CD4-positive, alpha-beta memory T cell (primary cell): Measurements from ENCODE around the gene RXRG. TPM values are rescaled to one million over a fixed set of nuclear protein-coding genes. Genes with fewer than 3 reads are reported as not detected.
A peak's percentile ranks its signal among the peaks of the same experiment; 100 is the strongest.

Experiments used
- CTCF ChIA-PET: fragments of 350-600 bp; sonication (Branson Sonifier 250); formaldehyde crosslinking; loops from one replicate; lab custom pipeline; 2021; ENCODE audit warnings: inconsistent platforms; ENCODE audit not compliant: partially characterized antibody; lab: Charles Lee
- POLR2A ChIA-PET: fragments of 350-600 bp; sonication (Branson Sonifier 250); formaldehyde crosslinking; loops from one replicate; lab custom pipeline; 2021; ENCODE audit not compliant: partially characterized antibody; lab: Charles Lee
- DNase-seq, 5 donors: peaks; one replicate each; pipeline versions ENCODE4 v3.0.0 to v3.0.0-alpha.2; 2020 to 2022; ENCODE audit warnings: mixed read lengths in 1 of 5
- H3K27ac ChIP-seq: one replicate; pipeline ENCODE4 v1.7.0; 2013; ENCODE audit warnings: low read depth, low read length
- H3K27me3 ChIP-seq: 2 replicates; pipeline ENCODE4 v1.7.0; 2013; ENCODE audit warnings: mild to moderate bottlenecking, low read length, moderate library complexity; ENCODE audit not compliant: insufficient read depth
- H3K36me3 ChIP-seq: 2 replicates; pipeline ENCODE4 v1.7.0; 2013; ENCODE audit warnings: mild to moderate bottlenecking, low read length, moderate library complexity; ENCODE audit not compliant: insufficient read depth
- H3K4me1 ChIP-seq: 2 replicates; pipeline ENCODE4 v1.7.0; 2013; ENCODE audit warnings: mild to moderate bottlenecking, low read length, moderate library complexity; ENCODE audit not compliant: insufficient read depth
- H3K4me3 ChIP-seq, 2 donors: one replicate each; pipeline ENCODE4 v1.7.0; 2013; ENCODE audit warnings: low read length in 2 of 2, mild to moderate bottlenecking in 1 of 2
- H3K9me3 ChIP-seq, 2 donors: one replicate each; pipeline ENCODE4 v1.7.0; 2013; ENCODE audit warnings: low read length in 2 of 2, control low read depth in 1 of 2; ENCODE audit not compliant: control insufficient read depth in 1 of 2
- H3K27ac Mint-ChIP-seq, 7 donors: one replicate each; pipeline ENCODE4 v1.8.0; 2020 to 2021; ENCODE audit warnings: mixed read lengths in 7 of 7, mild to moderate bottlenecking in 6 of 7, inconsistent platforms in 3 of 7, moderate library complexity in 3 of 7
- H3K27me3 Mint-ChIP-seq, 2 donors: one replicate each; pipeline ENCODE4 v1.8.0; 2020 to 2021; ENCODE audit warnings: mixed read lengths in 2 of 2
- H3K36me3 Mint-ChIP-seq, 2 donors: one replicate each; pipeline ENCODE4 v1.8.0; 2020 to 2021; ENCODE audit warnings: mixed read lengths in 2 of 2, inconsistent platforms in 1 of 2, mild to moderate bottlenecking in 1 of 2
- H3K4me1 Mint-ChIP-seq, 4 donors: one replicate each; pipeline ENCODE4 v1.8.0; 2020 to 2021; ENCODE audit warnings: mixed read lengths in 4 of 4, mild to moderate bottlenecking in 1 of 4
- H3K4me3 Mint-ChIP-seq, 8 donors: one replicate each; pipeline ENCODE4 v1.8.0; 2020 to 2021; ENCODE audit warnings: mixed read lengths in 8 of 8, mild to moderate bottlenecking in 7 of 8, moderate library complexity in 6 of 8, inconsistent platforms in 3 of 8
- H3K9me3 Mint-ChIP-seq, 8 donors: one replicate each; pipeline ENCODE4 v1.8.0; 2020 to 2021; ENCODE audit warnings: mixed read lengths in 8 of 8, mild to moderate bottlenecking in 5 of 8, inconsistent platforms in 3 of 8, moderate library complexity in 1 of 8
- intact Hi-C: fragments of 100-400 bp; cut with micrococcal nuclease; formaldehyde crosslinking; loops from one replicate; pipeline ENCODE4 v1.15.1; 2023
- polyA plus RNA-seq, 2 donors: library from polyadenylated mRNA; unstranded; fragments of 300-500 nt; fragmentation: Illumina TruSeq; gene quantifications; one replicate each; pipeline ENCODE4 v1.2.3, GENCODE V29; 2021
- total RNA-seq, 2 experiments: library from RNA; stranded (reverse); gene quantifications; one replicate each; pipeline ENCODE4 v1.2.3, GENCODE V29; 2021

Gene RXRG
- total and polyA plus RNA-seq, 4 experiments from 2014 or later, result not detected

DNA sequence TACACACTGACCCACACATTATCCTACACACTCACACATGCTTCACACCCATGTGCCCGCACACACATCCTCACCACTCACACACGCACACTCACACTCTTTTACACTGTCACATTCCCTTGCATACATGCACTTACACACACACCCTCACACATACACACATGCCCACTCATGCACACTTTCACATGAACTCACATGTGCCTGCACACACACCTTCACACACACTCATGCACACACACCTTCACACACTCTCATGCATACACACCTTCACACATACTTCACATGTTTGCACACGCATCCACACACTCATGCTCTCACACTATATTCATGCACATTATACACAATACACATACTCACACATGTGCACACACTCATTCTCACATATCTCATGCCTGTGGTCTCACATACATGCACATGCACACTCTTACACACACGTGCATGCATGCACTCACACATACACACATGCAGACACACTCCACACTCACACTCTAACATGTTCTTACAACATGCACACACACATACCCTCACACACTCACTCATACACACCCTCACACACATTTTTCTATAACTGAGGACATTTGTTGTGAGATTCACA, 42.3 kb downstream of the RXRG start:
- no peak overlapping the region for H3K27ac Mint-ChIP-seq
- Histone ChIP-seq H3K9me3 (no peaks in the 10 kb centered on the region), H3K36me3 (no peaks in the 10 kb centered on the region), H3K4me3 (no peak overlapping the region), H3K27me3 (no peaks in the 10 kb centered on the region), H3K4me1 (peaks cover 5% of the 10 kb centered on the region), H3K27ac (no peak overlapping the region)
- peaks cover 12 to 18% of the 10 kb centered on the region in 2 donors for H3K27me3 Mint-ChIP-seq
- intact Hi-C loops, result no loop called here
- DNase-seq, result no peak
- no peaks in the 10 kb centered on the region for H3K9me3 Mint-ChIP-seq
- CTCF ChIA-PET, result interaction anchor here (1.1 to 3.3 kb wide), 5 partner anchors 9 to 190 kb away, joined by 3 to 21 read pairs (median 7); no protein-coding TSS in a partner anchor
- H3K4me3 Mint-ChIP-seq, result no peak overlapping the region
- POLR2A ChIA-PET, result no interaction called here
- H3K36me3 Mint-ChIP-seq, result no peaks in the 10 kb centered on the region
- H3K4me1 Mint-ChIP-seq, result peaks cover 6 to 9% (median 7%) of the 10 kb centered on the region in 4 donors

DNA sequence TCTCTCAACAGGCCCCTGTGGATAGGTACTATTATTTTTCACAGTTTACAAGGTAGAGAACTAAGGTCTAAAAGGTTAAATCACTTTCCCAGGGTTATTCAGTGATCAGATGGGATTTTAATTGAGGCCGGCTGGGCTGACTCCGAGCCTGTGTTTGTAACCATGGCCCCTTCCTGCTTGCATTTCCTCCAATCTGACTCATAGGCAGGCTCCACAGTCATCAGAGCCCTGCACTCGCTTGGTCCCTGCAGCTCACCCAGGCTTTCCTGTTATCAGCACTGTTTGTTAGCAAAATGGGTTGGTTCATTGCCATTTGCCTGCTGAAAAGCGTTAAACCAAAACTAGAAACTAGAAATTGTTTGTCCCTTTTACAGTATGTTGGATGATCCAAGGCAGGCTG, 47.0 kb downstream of the RXRG start:
- H3K4me3 Mint-ChIP-seq, result peak overlapping the region in 1 of 8 donors; percentile 4
- intact Hi-C loops, result no loop called here
- Histone ChIP-seq H3K9me3 (no peaks in the 10 kb centered on the region), H3K27ac (no peak overlapping the region), H3K27me3 (peaks cover 8% of the 10 kb centered on the region), H3K36me3 (no peaks in the 10 kb centered on the region), H3K4me3 (no peak overlapping the region), H3K4me1 (peaks cover 18% of the 10 kb centered on the region)
- no peak overlapping the region for H3K27ac Mint-ChIP-seq
- ChIA-PET POLR2A (interaction anchor here (1.9 kb wide), 1 partner anchor 194 kb away, joined by 7 read pairs; no protein-coding TSS in a partner anchor), CTCF (interaction anchor here (1.0 to 6.6 kb wide), 5 partner anchors 29 to 527 kb away, joined by 3 to 275 read pairs (median 5); no protein-coding TSS in a partner anchor)
- H3K9me3 Mint-ChIP-seq, result peaks cover 0 to 4% (median 0%) of the 10 kb centered on the region in 8 donors
- peaks cover 13 to 25% (median 16%) of the 10 kb centered on the region in 4 donors for H3K4me1 Mint-ChIP-seq
- peaks cover 20 to 25% of the 10 kb centered on the region in 2 donors for H3K27me3 Mint-ChIP-seq
- peaks cover 0 to 2% of the 10 kb centered on the region in 2 donors for H3K36me3 Mint-ChIP-seq
- DNase-seq, result peak in 2 of 5 donors; percentile 4 to 11

DNA sequence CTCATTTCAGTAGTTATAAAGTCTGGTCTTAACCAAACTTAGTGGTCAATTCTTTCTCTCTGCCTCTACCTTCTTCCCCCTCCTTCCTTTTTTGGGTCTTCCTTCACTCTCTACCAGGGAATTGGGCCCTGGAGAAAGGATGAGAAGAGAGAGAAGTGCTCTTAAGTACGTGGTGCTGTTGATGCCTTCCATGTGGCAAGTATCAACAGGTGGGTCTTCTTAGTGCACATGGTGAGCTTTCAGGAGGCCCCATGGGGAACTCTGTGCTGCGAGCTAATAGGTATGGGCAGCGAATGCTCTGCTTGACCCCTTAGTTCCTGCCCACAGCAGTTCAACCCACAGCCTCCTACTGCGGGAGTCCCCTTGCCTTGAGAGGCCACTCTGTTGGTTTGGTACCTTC, 49.0 kb downstream of the RXRG start:
- ChIA-PET CTCF (interaction anchor here (0.5 to 6.6 kb wide), 5 partner anchors 13 to 306 kb away, joined by 3 to 275 read pairs (median 5); no protein-coding TSS in a partner anchor), POLR2A (no interaction called here)
- intact Hi-C loops, result no loop called here
- Histone ChIP-seq H3K9me3 (no peaks in the 10 kb centered on the region), H3K4me1 (peaks cover 26% of the 10 kb centered on the region), H3K36me3 (no peaks in the 10 kb centered on the region), H3K27me3 (peaks cover 20% of the 10 kb centered on the region), H3K27ac (no peak overlapping the region), H3K4me3 (no peak overlapping the region)
- Mint-ChIP-seq H3K27ac (no peak overlapping the region), H3K4me1 (peaks cover 17 to 30% (median 24%) of the 10 kb centered on the region in 4 donors), H3K4me3 (no peak overlapping the region), H3K27me3 (peaks cover 27 to 36% of the 10 kb centered on the region in 2 donors), H3K36me3 (peaks cover 0 to 2% of the 10 kb centered on the region in 2 donors), H3K9me3 (peaks cover 0 to 4% (median 0%) of the 10 kb centered on the region in 8 donors)
- DNase-seq, result no peak

DNA sequence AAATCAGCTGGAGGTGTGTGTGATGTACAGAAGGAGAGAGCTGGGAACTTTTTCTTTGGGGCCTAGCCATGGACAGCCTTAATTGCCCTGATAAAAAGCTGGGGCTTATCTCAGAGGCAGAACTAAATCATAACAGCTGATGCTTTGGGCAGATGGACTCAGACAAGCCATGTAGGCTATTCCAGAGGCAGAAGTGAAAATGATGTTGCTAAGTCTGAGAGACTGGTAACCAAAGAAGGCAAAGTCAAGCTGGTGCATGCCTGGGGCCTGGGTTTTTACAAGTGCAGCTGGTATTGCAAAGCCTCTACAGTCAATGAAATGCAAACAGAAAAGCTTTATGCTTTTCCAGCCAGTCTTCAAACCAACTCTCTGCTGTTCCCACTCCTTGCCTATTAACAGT, 49.4 kb downstream of the RXRG start:
- intact Hi-C loops, result no loop called here
- H3K36me3 ChIP-seq, result no peaks in the 10 kb centered on the region
- H3K4me1 Mint-ChIP-seq, result peaks cover 17 to 30% (median 24%) of the 10 kb centered on the region in 4 donors
- peaks cover 26% of the 10 kb centered on the region for H3K4me1 ChIP-seq
- ChIA-PET CTCF (interaction anchor here (0.5 to 6.6 kb wide), 5 partner anchors 13 to 307 kb away, joined by 3 to 275 read pairs (median 5); no protein-coding TSS in a partner anchor), POLR2A (no interaction called here)
- H3K27me3 ChIP-seq, result peaks cover 24% of the 10 kb centered on the region
- H3K27ac ChIP-seq, result no peak overlapping the region
- peak overlapping the region in 1 of 7 donors; percentile 75 for H3K27ac Mint-ChIP-seq
- DNase-seq, result no peak
- no peaks in the 10 kb centered on the region for H3K9me3 ChIP-seq
- H3K4me3 Mint-ChIP-seq, result no peak overlapping the region
- peaks cover 0 to 4% (median 0%) of the 10 kb centered on the region in 8 donors for H3K9me3 Mint-ChIP-seq
- H3K4me3 ChIP-seq, result no peak overlapping the region
- H3K27me3 Mint-ChIP-seq, result peaks cover 29 to 40% of the 10 kb centered on the region in 2 donors
- peaks cover 0 to 2% of the 10 kb centered on the region in 2 donors for H3K36me3 Mint-ChIP-seq

- ChIA-PET POLR2A (interaction anchor here (0.6 to 2.9 kb wide), 8 partner anchors 200 to 518 kb away, joined by 3 to 33 read pairs (median 6); partner anchors contain the start of genes ALDH9A1 and TMCO1), CTCF (interaction anchor here (0.7 to 6.6 kb wide), 29 partner anchors 9 to 529 kb away, joined by 3 to 275 read pairs (median 4); no protein-coding TSS in a partner anchor)
- H3K27me3 ChIP-seq, result peaks cover 39% of the 10 kb centered on the region
- intact Hi-C loops, result loop anchor here (1.0 to 2.0 kb wide), 6 partner anchors 24 to 1086 kb away; partner anchors contain the start of gene MGST3
- peaks cover 0 to 4% (median 0%) of the 10 kb centered on the region in 8 donors for H3K9me3 Mint-ChIP-seq
- H3K4me1 Mint-ChIP-seq, result peaks cover 14 to 26% (median 20%) of the 10 kb centered on the region in 4 donors
- H3K36me3 Mint-ChIP-seq, result peaks cover 0 to 2% of the 10 kb centered on the region in 2 donors
- H3K36me3 ChIP-seq, result no peaks in the 10 kb centered on the region
- H3K27ac ChIP-seq, result no peak overlapping the region
- peaks cover 40 to 53% of the 10 kb centered on the region in 2 donors for H3K27me3 Mint-ChIP-seq
- H3K4me3 ChIP-seq, result peak overlapping the region in 1 of 2 donors; percentile 4
- peak overlapping the region; percentile 67 to 93 (median 83) for H3K27ac Mint-ChIP-seq
- H3K9me3 ChIP-seq, result no peaks in the 10 kb centered on the region
- peak; percentile 91 to 93 (median 92) for DNase-seq
- H3K4me1 ChIP-seq, result peaks cover 23% of the 10 kb centered on the region
- peak overlapping the region; percentile 63 to 84 (median 81) for H3K4me3 Mint-ChIP-seq
Measured at GRCh38 chr1:165392634-165393571, 52.0 kb downstream of the RXRG start.

GRCh38 chr1:165389609-165390008, 55.3 kb downstream of the RXRG start:
- Histone ChIP-seq H3K9me3 (no peaks in the 10 kb centered on the region), H3K27me3 (peaks cover 34% of the 10 kb centered on the region), H3K4me1 (peaks cover 19% of the 10 kb centered on the region), H3K4me3 (no peak overlapping the region), H3K36me3 (no peaks in the 10 kb centered on the region), H3K27ac (no peak overlapping the region)
- Mint-ChIP-seq H3K4me1 (peaks cover 13 to 17% (median 14%) of the 10 kb centered on the region in 4 donors), H3K9me3 (peaks cover 0 to 4% (median 0%) of the 10 kb centered on the region in 8 donors), H3K27me3 (peaks cover 49% of the 10 kb centered on the region in 2 donors), H3K4me3 (no peak overlapping the region), H3K36me3 (peaks cover 0 to 2% of the 10 kb centered on the region in 2 donors), H3K27ac (no peak overlapping the region)
- no peak for DNase-seq
- intact Hi-C loops, result no loop called here
- POLR2A ChIA-PET, result no interaction called here
- CTCF ChIA-PET, result interaction anchor here (0.8 to 3.5 kb wide), 6 partner anchors 15 to 535 kb away, joined by 3 to 30 read pairs (median 4); no protein-coding TSS in a partner anchor
